ENCODE results near the gene RNASE1. TPM values are rescaled to one million over a fixed set of nuclear protein-coding genes. Genes with fewer than 3 reads are reported as not detected.

RNASE1 gene
- total and polyA plus RNA-seq, 2 experiments from 2014 or later, result 0.56 to 1.7 TPM

DNA sequence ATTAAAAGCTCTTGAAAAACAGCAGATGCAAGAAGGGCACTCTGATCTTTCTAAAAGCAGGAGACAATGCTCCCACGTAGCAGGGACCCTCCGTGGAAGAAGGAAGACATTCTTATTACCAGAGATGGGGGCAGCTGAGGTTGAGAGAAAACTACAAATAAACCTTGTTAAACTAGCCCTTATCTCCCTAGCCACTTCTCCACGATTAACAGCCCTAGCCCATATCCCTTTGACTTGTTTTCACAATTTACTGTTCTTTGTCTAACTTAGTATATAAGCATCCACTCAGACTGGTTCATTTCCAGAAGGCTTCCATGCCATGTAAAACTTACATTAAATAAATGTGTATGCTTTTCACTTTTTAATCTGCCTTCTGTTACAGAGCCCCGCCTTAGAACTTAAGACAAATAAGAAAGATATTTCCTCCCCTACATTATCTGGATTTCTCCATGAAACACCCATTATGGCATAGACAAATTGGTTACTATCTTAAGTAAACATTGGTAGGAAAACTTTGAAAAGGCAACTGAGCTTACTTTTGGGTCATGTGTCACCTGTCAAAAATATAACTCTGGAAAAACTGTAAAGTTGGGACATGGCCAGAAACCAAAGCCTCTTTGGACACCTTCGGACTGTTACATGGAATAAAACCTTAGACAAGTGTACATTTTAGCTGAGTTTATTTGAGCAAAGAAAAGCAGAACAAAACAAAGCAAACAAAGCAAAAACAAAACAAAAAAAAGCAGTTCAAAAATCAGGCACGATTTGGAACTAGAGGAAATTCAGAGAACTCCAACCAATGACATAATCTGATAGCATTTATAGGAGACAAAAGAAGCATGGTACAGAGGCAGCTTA lies 4.9 kb upstream of the RNASE1 start:
- H3K79me2 ChIP-seq (replicated peaks; ENCODE audit: insufficient read depth), result no peaks in the 10 kb centered on the region
- Mint-ChIP-seq H3K36me3 (ENCODE audit: low read depth) (no peaks in the 10 kb centered on the region), H3K27me3 (ENCODE audit: insufficient read depth, low read depth, poor library complexity) (no peaks in the 10 kb centered on the region), H3K4me3 (no peak overlapping the region), H3K4me1 (peaks cover 25% of the 10 kb centered on the region), H3K9me3 (no peaks in the 10 kb centered on the region), H3K27ac (no peak overlapping the region)
- H3K36me3 ChIP-seq (ENCODE audit: insufficient read depth), result no peaks in the 10 kb centered on the region
- H3K4me2 ChIP-seq, result no peak overlapping the region
- no peak for TF ChIP-seq NANOG (IDR thresholded peaks at IDR 0.05; ENCODE audit: borderline replicate concordance)
- TF ChIP-seq POLR2AphosphoS5 (IDR thresholded peaks at IDR 0.05; ENCODE audit: low read depth), result no peak
- TF ChIP-seq, protein P1, sequence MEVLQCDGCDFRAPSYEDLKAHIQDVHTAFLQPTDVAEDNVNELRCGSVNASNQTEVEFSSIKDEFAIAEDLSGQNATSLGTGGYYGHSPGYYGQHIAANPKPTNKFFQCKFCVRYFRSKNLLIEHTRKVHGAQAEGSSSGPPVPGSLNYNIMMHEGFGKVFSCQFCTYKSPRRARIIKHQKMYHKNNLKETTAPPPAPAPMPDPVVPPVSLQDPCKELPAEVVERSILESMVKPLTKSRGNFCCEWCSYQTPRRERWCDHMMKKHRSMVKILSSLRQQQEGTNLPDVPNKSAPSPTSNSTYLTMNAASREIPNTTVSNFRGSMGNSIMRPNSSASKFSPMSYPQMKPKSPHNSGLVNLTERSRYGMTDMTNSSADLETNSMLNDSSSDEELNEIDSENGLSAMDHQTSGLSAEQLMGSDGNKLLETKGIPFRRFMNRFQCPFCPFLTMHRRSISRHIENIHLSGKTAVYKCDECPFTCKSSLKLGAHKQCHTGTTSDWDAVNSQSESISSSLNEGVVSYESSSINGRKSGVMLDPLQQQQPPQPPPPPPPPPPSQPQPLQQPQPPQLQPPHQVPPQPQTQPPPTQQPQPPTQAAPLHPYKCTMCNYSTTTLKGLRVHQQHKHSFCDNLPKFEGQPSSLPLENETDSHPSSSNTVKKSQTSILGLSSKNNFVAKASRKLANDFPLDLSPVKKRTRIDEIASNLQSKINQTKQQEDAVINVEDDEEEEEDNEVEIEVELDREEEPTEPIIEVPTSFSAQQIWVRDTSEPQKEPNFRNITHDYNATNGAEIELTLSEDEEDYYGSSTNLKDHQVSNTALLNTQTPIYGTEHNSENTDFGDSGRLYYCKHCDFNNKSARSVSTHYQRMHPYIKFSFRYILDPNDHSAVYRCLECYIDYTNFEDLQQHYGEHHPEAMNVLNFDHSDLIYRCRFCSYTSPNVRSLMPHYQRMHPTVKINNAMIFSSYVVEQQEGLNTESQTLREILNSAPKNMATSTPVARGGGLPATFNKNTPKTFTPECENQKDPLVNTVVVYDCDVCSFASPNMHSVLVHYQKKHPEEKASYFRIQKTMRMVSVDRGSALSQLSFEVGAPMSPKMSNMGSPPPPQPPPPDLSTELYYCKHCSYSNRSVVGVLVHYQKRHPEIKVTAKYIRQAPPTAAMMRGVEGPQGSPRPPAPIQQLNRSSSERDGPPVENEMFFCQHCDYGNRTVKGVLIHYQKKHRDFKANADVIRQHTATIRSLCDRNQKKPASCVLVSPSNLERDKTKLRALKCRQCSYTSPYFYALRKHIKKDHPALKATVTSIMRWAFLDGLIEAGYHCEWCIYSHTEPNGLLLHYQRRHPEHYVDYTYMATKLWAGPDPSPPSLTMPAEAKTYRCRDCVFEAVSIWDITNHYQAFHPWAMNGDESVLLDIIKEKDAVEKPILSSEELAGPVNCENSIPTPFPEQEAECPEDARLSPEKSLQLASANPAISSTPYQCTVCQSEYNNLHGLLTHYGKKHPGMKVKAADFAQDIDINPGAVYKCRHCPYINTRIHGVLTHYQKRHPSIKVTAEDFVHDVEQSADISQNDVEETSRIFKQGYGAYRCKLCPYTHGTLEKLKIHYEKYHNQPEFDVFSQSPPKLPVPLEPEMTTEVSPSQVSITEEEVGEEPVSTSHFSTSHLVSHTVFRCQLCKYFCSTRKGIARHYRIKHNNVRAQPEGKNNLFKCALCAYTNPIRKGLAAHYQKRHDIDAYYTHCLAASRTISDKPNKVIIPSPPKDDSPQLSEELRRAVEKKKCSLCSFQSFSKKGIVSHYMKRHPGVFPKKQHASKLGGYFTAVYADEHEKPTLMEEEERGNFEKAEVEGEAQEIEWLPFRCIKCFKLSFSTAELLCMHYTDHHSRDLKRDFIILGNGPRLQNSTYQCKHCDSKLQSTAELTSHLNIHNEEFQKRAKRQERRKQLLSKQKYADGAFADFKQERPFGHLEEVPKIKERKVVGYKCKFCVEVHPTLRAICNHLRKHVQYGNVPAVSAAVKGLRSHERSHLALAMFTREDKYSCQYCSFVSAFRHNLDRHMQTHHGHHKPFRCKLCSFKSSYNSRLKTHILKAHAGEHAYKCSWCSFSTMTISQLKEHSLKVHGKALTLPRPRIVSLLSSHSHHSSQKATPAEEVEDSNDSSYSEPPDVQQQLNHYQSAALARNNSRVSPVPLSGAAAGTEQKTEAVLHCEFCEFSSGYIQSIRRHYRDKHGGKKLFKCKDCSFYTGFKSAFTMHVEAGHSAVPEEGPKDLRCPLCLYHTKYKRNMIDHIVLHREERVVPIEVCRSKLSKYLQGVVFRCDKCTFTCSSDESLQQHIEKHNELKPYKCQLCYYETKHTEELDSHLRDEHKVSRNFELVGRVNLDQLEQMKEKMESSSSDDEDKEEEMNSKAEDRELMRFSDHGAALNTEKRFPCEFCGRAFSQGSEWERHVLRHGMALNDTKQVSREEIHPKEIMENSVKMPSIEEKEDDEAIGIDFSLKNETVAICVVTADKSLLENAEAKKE (CRISPR knock-in tag; IDR thresholded peaks at IDR 0.05), result no peak
- no peak for TF ChIP-seq EZH2phosphoT487 (IDR thresholded peaks at IDR 0.05; ENCODE audit: unreplicated experiment)
- TF ChIP-seq, protein P2, sequence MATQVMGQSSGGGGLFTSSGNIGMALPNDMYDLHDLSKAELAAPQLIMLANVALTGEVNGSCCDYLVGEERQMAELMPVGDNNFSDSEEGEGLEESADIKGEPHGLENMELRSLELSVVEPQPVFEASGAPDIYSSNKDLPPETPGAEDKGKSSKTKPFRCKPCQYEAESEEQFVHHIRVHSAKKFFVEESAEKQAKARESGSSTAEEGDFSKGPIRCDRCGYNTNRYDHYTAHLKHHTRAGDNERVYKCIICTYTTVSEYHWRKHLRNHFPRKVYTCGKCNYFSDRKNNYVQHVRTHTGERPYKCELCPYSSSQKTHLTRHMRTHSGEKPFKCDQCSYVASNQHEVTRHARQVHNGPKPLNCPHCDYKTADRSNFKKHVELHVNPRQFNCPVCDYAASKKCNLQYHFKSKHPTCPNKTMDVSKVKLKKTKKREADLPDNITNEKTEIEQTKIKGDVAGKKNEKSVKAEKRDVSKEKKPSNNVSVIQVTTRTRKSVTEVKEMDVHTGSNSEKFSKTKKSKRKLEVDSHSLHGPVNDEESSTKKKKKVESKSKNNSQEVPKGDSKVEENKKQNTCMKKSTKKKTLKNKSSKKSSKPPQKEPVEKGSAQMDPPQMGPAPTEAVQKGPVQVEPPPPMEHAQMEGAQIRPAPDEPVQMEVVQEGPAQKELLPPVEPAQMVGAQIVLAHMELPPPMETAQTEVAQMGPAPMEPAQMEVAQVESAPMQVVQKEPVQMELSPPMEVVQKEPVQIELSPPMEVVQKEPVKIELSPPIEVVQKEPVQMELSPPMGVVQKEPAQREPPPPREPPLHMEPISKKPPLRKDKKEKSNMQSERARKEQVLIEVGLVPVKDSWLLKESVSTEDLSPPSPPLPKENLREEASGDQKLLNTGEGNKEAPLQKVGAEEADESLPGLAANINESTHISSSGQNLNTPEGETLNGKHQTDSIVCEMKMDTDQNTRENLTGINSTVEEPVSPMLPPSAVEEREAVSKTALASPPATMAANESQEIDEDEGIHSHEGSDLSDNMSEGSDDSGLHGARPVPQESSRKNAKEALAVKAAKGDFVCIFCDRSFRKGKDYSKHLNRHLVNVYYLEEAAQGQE (IDR thresholded peaks at IDR 0.05; ENCODE audit: unreplicated experiment), result no peak
- no peak for TF ChIP-seq STAT1 (IDR thresholded peaks at IDR 0.05; ENCODE audit: unreplicated experiment)
- TF ChIP-seq ZNF114 (CRISPR knock-in tag; IDR thresholded peaks at IDR 0.05), result no peak
- no peak for TF ChIP-seq JUNB (IDR thresholded peaks at IDR 0.05; ENCODE audit: unreplicated experiment)
- no peak for TF ChIP-seq EZH2 (IDR thresholded peaks at IDR 0.05; ENCODE audit: low read depth, unreplicated experiment)
- TF ChIP-seq, protein P3, sequence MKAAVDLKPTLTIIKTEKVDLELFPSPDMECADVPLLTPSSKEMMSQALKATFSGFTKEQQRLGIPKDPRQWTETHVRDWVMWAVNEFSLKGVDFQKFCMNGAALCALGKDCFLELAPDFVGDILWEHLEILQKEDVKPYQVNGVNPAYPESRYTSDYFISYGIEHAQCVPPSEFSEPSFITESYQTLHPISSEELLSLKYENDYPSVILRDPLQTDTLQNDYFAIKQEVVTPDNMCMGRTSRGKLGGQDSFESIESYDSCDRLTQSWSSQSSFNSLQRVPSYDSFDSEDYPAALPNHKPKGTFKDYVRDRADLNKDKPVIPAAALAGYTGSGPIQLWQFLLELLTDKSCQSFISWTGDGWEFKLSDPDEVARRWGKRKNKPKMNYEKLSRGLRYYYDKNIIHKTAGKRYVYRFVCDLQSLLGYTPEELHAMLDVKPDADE (IDR thresholded peaks at IDR 0.05), result no peak
- TF ChIP-seq ZNF331 (CRISPR knock-in tag; IDR thresholded peaks at IDR 0.05; ENCODE audit: low read depth), result no peak
- no peak for TF ChIP-seq CREB1 (CRISPR knock-in tag; IDR thresholded peaks at IDR 0.05; ENCODE audit: low read depth)
- TF ChIP-seq CTCF (conservative IDR thresholded peaks at IDR 0.05; ENCODE audit: low read depth in 2 of 2), result no peak
- H2AFZ ChIP-seq, result no peak overlapping the region; the same call in 1 of the 2 replicates
- H3K27me3 ChIP-seq (ENCODE audit: insufficient read depth), result no peaks in the 10 kb centered on the region
- H4K20me1 ChIP-seq (replicated peaks; ENCODE audit: insufficient read depth), result no peaks in the 10 kb centered on the region
- ATAC-seq (no peak), DNase-seq (ENCODE audit: low spot score) (no peak)
- H3K27ac ChIP-seq (ENCODE audit: low read depth), result no peak overlapping the region
- H3K9me2 ChIP-seq (ENCODE audit: insufficient read depth), result peaks cover 12% of the 10 kb centered on the region
- no peaks in the 10 kb centered on the region for H3F3A ChIP-seq (replicated peaks; ENCODE audit: low read depth)
- H3K4me1 ChIP-seq (ENCODE audit: insufficient read depth), result peaks cover 16% of the 10 kb centered on the region
- H3K4me3 ChIP-seq, result no peak overlapping the region
